ENCODE data around the gene LDB2.

LDB2 gene

DNA sequence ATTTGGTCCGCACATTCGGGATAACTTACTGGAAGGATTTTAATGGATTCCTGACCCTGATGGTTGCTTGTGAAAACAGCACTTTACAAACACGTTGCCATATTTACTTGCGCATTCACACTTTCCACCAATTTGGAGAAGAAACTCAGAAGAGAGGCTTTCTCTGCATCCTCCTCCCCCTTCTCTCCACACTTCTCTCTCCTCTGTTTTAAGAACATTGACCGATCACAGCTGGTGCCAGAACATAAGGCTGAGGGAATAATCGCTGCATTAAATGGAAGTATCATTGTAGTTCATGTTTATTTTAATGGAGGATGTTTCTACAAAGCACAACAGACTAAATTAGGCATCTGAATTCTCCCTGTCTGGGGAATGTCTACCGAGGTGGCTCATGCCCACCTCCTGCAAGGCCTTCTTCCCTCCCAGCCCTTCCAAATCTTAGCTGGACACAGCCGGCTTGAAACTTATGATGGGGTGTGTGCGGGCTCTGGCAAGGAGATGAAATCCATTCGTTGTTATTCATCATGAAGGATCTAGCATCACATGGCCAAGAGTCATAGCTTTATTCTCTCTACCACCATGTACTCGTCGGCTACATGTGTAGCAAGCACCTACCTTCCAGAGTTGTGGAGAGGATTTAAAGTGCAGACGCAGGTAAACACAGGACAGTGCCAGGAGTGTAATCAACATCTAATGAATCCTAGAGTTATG is 204.1 kb downstream of the LDB2 start:
- no peak for DNase-seq

DNA sequence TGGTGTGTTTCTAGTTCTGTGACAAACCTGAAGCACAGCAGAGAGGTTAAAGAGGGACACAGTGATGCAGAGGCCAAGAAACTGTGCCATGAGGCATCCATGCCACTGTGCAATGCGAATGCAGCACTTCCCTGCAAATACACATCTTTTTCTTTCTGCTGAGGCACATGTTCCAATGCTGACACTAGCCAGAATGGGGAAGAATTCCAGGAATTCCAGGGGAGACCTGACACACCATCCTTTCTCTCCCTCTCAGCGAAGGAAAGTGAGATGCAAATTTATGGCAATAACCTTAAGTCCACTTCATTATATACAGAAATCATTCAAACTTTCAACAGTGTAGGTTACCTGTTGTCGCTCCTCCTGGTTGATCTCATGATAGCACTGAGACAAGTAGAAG is 204.8 kb downstream of the LDB2 start:
- no peak overlapping the region for H3K4me2 ChIP-seq (ENCODE audit: low read depth, low read length)
- H3K79me2 ChIP-seq (ENCODE audit: low read length): no peaks in the 10 kb centered on the region
- H2AFZ ChIP-seq (ENCODE audit: low read length): no peak overlapping the region
- H3K27me3 ChIP-seq (replicated peaks; ENCODE audit: insufficient read depth, low read length): no peaks in the 10 kb centered on the region
- H3K9ac ChIP-seq (ENCODE audit: low read length): no peak overlapping the region
- no peaks in the 10 kb centered on the region for H3K9me3 ChIP-seq (replicated peaks; ENCODE audit: insufficient read depth, low read length)
- DNase-seq: no peak
- H3F3A ChIP-seq (ENCODE audit: insufficient read depth, low read length): no peaks in the 10 kb centered on the region
- no peaks in the 10 kb centered on the region for H3K4me1 ChIP-seq (ENCODE audit: low read length)
- TF ChIP-seq EZH2phosphoT487 (IDR thresholded peaks at IDR 0.05; ENCODE audit: low read length): no peak
- TF ChIP-seq CTCF (IDR thresholded peaks at IDR 0.05; ENCODE audit: low read length): no peak
- no peak for TF ChIP-seq EZH2 (optimal IDR thresholded peaks at IDR 0.05; ENCODE audit: low read depth, low read length)
- no peak overlapping the region for H3K27ac ChIP-seq (ENCODE audit: low read length)
- no peaks in the 10 kb centered on the region for H3K9me2 ChIP-seq (replicated peaks; ENCODE audit: insufficient read depth, low read length)
- H3K4me3 ChIP-seq (ENCODE audit: low read length): no peak overlapping the region
- H4K20me1 ChIP-seq (ENCODE audit: insufficient read depth, low read length): no peaks in the 10 kb centered on the region
- H3K36me3 ChIP-seq (replicated peaks; ENCODE audit: insufficient read depth, low read length): no peaks in the 10 kb centered on the region

More for the DNA sequence above, 204.1 kb downstream of the LDB2 start:
- no peak for TF ChIP-seq EZH2phosphoT487 (IDR thresholded peaks at IDR 0.05; ENCODE audit: low read length)
- no peak for TF ChIP-seq CTCF (IDR thresholded peaks at IDR 0.05; ENCODE audit: low read length)
- no peak for TF ChIP-seq EZH2 (optimal IDR thresholded peaks at IDR 0.05; ENCODE audit: low read depth, low read length)
- Histone ChIP-seq H3K4me2 (ENCODE audit: low read depth, low read length) (no peak overlapping the region), H3K79me2 (ENCODE audit: low read length) (no peaks in the 10 kb centered on the region), H3K4me1 (ENCODE audit: low read length) (no peaks in the 10 kb centered on the region), H2AFZ (ENCODE audit: low read length) (no peak overlapping the region), H3K4me3 (ENCODE audit: low read length) (no peak overlapping the region), H3K9ac (ENCODE audit: low read length) (no peak overlapping the region), H3F3A (ENCODE audit: insufficient read depth, low read length) (no peaks in the 10 kb centered on the region), H3K36me3 (replicated peaks; ENCODE audit: insufficient read depth, low read length) (no peaks in the 10 kb centered on the region), H4K20me1 (ENCODE audit: insufficient read depth, low read length) (no peaks in the 10 kb centered on the region), H3K27ac (ENCODE audit: low read length) (no peak overlapping the region), H3K9me3 (replicated peaks; ENCODE audit: insufficient read depth, low read length) (no peaks in the 10 kb centered on the region), H3K9me2 (replicated peaks; ENCODE audit: insufficient read depth, low read length) (no peaks in the 10 kb centered on the region), H3K27me3 (replicated peaks; ENCODE audit: insufficient read depth, low read length) (no peaks in the 10 kb centered on the region)

GRCh38 chr4:16692961-16693506 is 205.4 kb downstream of the LDB2 start:
- Histone ChIP-seq H3K4me2 (ENCODE audit: low read depth, low read length) (no peak overlapping the region), H3K27ac (ENCODE audit: low read length) (no peak overlapping the region), H3K4me1 (ENCODE audit: low read length) (no peaks in the 10 kb centered on the region), H3K79me2 (ENCODE audit: low read length) (no peaks in the 10 kb centered on the region), H3K9me3 (replicated peaks; ENCODE audit: insufficient read depth, low read length) (no peaks in the 10 kb centered on the region), H3K9me2 (replicated peaks; ENCODE audit: insufficient read depth, low read length) (no peaks in the 10 kb centered on the region), H4K20me1 (ENCODE audit: insufficient read depth, low read length) (no peaks in the 10 kb centered on the region), H3K4me3 (ENCODE audit: low read length) (no peak overlapping the region), H3K36me3 (replicated peaks; ENCODE audit: insufficient read depth, low read length) (no peaks in the 10 kb centered on the region), H3K9ac (ENCODE audit: low read length) (no peak overlapping the region), H3K27me3 (replicated peaks; ENCODE audit: insufficient read depth, low read length) (no peaks in the 10 kb centered on the region), H2AFZ (ENCODE audit: low read length) (no peak overlapping the region), H3F3A (ENCODE audit: insufficient read depth, low read length) (no peaks in the 10 kb centered on the region)
- no peak for TF ChIP-seq CTCF (IDR thresholded peaks at IDR 0.05; ENCODE audit: low read length)
- no peak for DNase-seq

Data from MM.1S (cell line).